ENCODE measurements around the gene TOMM70. TPM values are rescaled to one million over a fixed set of nuclear protein-coding genes. Genes with fewer than 3 reads are reported as not detected.
"Not testable (repeated sequence)": the region's sequence is repeated elsewhere in the genome, so short reads cannot be mapped to it uniquely, and the experiment has no call there.

Gene TOMM70
- polyA plus RNA-seq, 1 donor from 2014 or later = 110 TPM

DNA sequence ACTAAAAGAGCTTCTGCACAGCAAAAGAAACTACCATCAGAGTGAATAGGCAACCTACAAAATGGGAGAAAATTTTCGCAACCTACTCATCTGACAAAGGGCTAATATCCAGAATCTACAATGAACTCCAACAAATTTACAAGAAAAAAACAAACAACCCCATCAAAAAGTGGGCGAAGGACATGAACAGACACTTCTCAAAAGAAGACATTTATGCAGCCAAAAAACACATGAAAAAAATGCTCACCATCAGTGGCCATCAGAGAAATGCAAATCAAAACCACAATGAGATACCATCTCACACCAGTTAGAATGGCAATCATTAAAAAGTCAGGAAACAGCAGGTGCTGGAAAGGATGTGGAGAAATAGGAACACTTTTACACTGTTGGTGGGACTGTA is 49.1 kb downstream of the TOMM70 start:
- not testable (repeated sequence) for H3F3A ChIP-seq (ENCODE audit: insufficient read depth, low read length, poor library complexity, severe bottlenecking); H3K4me2 ChIP-seq (ENCODE audit: low read length); H3K9me2 ChIP-seq (ENCODE audit: insufficient read depth, low read length); H3K9me3 ChIP-seq (ENCODE audit: low read length); H3K36me3 ChIP-seq (ENCODE audit: insufficient read depth, low read length); H3K27ac ChIP-seq (ENCODE audit: low read length); H3K27me3 ChIP-seq (ENCODE audit: insufficient read depth, low read depth, low read length); H2AFZ ChIP-seq (ENCODE audit: low read depth, low read length); H4K20me1 ChIP-seq (ENCODE audit: insufficient read depth); H3K9ac ChIP-seq (ENCODE audit: low read length); H3K4me3 ChIP-seq (ENCODE audit: low read length); H3K79me2 ChIP-seq (replicated peaks; ENCODE audit: insufficient read depth, low read length)

DNA sequence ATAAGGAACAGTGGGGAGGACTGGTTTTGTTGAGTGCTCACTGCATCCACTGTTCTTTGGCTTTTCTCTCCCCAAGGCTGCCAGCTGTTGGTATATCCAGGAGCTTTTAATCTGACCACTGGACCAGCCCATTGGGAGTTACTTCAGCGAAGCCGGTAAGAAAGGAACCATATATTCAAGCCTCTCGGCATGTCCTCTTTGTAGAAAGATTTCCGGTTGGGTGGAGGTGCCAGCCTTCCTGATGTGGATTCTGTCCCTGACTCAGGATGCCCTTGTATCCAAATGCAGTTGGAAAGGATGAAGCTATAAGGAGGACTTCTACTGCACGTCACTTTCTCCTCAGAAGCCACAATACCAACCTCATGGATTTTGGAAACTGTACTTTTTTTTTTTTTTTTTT is 52.2 kb downstream of the TOMM70 start:
- H3K9me2 ChIP-seq (ENCODE audit: insufficient read depth, low read length) = no peaks in the 10 kb centered on the region
- no peak for TF ChIP-seq SMC3 (conservative IDR thresholded peaks at IDR 0.05; ENCODE audit: poor library complexity)
- TF ChIP-seq, protein P1, sequence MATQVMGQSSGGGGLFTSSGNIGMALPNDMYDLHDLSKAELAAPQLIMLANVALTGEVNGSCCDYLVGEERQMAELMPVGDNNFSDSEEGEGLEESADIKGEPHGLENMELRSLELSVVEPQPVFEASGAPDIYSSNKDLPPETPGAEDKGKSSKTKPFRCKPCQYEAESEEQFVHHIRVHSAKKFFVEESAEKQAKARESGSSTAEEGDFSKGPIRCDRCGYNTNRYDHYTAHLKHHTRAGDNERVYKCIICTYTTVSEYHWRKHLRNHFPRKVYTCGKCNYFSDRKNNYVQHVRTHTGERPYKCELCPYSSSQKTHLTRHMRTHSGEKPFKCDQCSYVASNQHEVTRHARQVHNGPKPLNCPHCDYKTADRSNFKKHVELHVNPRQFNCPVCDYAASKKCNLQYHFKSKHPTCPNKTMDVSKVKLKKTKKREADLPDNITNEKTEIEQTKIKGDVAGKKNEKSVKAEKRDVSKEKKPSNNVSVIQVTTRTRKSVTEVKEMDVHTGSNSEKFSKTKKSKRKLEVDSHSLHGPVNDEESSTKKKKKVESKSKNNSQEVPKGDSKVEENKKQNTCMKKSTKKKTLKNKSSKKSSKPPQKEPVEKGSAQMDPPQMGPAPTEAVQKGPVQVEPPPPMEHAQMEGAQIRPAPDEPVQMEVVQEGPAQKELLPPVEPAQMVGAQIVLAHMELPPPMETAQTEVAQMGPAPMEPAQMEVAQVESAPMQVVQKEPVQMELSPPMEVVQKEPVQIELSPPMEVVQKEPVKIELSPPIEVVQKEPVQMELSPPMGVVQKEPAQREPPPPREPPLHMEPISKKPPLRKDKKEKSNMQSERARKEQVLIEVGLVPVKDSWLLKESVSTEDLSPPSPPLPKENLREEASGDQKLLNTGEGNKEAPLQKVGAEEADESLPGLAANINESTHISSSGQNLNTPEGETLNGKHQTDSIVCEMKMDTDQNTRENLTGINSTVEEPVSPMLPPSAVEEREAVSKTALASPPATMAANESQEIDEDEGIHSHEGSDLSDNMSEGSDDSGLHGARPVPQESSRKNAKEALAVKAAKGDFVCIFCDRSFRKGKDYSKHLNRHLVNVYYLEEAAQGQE (IDR thresholded peaks at IDR 0.05; ENCODE audit: borderline replicate concordance) = no peak
- TF ChIP-seq EP300 (conservative IDR thresholded peaks at IDR 0.05; ENCODE audit: poor library complexity, severe bottlenecking) = no peak
- TF ChIP-seq POLR2AphosphoS5 (IDR thresholded peaks at IDR 0.05) = no peak
- no peak for TF ChIP-seq MXI1 (conservative IDR thresholded peaks at IDR 0.05; ENCODE audit: poor library complexity, severe bottlenecking)
- TF ChIP-seq TAF1 (IDR thresholded peaks at IDR 0.05; ENCODE audit: low read depth) = no peak
- TF ChIP-seq, protein P2, sequence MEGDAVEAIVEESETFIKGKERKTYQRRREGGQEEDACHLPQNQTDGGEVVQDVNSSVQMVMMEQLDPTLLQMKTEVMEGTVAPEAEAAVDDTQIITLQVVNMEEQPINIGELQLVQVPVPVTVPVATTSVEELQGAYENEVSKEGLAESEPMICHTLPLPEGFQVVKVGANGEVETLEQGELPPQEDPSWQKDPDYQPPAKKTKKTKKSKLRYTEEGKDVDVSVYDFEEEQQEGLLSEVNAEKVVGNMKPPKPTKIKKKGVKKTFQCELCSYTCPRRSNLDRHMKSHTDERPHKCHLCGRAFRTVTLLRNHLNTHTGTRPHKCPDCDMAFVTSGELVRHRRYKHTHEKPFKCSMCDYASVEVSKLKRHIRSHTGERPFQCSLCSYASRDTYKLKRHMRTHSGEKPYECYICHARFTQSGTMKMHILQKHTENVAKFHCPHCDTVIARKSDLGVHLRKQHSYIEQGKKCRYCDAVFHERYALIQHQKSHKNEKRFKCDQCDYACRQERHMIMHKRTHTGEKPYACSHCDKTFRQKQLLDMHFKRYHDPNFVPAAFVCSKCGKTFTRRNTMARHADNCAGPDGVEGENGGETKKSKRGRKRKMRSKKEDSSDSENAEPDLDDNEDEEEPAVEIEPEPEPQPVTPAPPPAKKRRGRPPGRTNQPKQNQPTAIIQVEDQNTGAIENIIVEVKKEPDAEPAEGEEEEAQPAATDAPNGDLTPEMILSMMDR (IDR thresholded peaks at IDR 0.05; ENCODE audit: poor library complexity, severe bottlenecking) = no peak
- TF ChIP-seq RAD21 (conservative IDR thresholded peaks at IDR 0.05) = no peak
- no peak for TF ChIP-seq EZH2 (IDR thresholded peaks at IDR 0.05; ENCODE audit: borderline replicate concordance, insufficient read depth, low read length, poor library complexity, severe bottlenecking)
- no peaks in the 10 kb centered on the region for H3K36me3 ChIP-seq (ENCODE audit: insufficient read depth, low read length)
- no peak overlapping the region for H3K4me3 ChIP-seq (ENCODE audit: low read length)
- H3K9me3 ChIP-seq (ENCODE audit: low read length) = no peaks in the 10 kb centered on the region
- no peak overlapping the region for H3K4me2 ChIP-seq (ENCODE audit: low read length)
- no peak overlapping the region for H2AFZ ChIP-seq (ENCODE audit: low read depth, low read length)
- no peaks in the 10 kb centered on the region for H3K27me3 ChIP-seq (ENCODE audit: insufficient read depth, low read depth, low read length)
- no peaks in the 10 kb centered on the region for H3F3A ChIP-seq (ENCODE audit: insufficient read depth, low read length, poor library complexity, severe bottlenecking)
- no peaks in the 10 kb centered on the region for H3K79me2 ChIP-seq (replicated peaks; ENCODE audit: insufficient read depth, low read length)
- no peak overlapping the region for H3K27ac ChIP-seq (ENCODE audit: low read length)
- no peaks in the 10 kb centered on the region for H4K20me1 ChIP-seq (ENCODE audit: insufficient read depth)
- H3K9ac ChIP-seq (ENCODE audit: low read length) = no peak overlapping the region

DNA sequence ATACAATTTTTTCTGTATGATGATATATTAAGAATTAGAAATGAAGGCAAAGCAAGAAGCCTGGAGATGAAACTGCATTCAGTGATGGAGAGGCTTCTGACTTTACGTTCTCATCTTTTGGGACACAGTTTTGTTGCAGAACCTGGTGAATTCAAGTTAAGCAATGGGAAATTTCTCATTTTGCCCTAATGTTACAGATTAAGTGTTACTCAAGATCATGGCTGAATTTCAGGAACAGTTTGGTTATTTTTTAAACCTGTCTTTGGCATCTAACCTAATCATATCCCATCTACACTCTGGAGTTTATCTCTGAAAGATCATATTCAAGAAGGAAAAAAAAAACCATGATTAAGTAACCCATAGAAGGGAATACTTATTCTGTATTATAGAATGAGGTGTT is 60.4 kb downstream of the TOMM70 start:
- Histone ChIP-seq H3K27me3 (ENCODE audit: insufficient read depth, low read depth, low read length) (no peaks in the 10 kb centered on the region), H3K9ac (ENCODE audit: low read length) (no peak overlapping the region), H3K9me3 (ENCODE audit: low read length) (no peaks in the 10 kb centered on the region), H3K4me3 (ENCODE audit: low read length) (no peak overlapping the region), H3F3A (ENCODE audit: insufficient read depth, low read length, poor library complexity, severe bottlenecking) (no peaks in the 10 kb centered on the region), H2AFZ (ENCODE audit: low read depth, low read length) (no peak overlapping the region), H3K4me2 (ENCODE audit: low read length) (no peak overlapping the region), H3K9me2 (ENCODE audit: insufficient read depth, low read length) (no peaks in the 10 kb centered on the region), H3K27ac (ENCODE audit: low read length) (no peak overlapping the region), H4K20me1 (ENCODE audit: insufficient read depth) (no peaks in the 10 kb centered on the region), H3K36me3 (ENCODE audit: insufficient read depth, low read length) (no peaks in the 10 kb centered on the region), H3K79me2 (replicated peaks; ENCODE audit: insufficient read depth, low read length) (no peaks in the 10 kb centered on the region)
- TF ChIP-seq EP300 (conservative IDR thresholded peaks at IDR 0.05; ENCODE audit: poor library complexity, severe bottlenecking) (no peak), SMC3 (conservative IDR thresholded peaks at IDR 0.05; ENCODE audit: poor library complexity) (no peak), POLR2AphosphoS5 (IDR thresholded peaks at IDR 0.05) (no peak), MXI1 (conservative IDR thresholded peaks at IDR 0.05; ENCODE audit: poor library complexity, severe bottlenecking) (no peak), RAD21 (conservative IDR thresholded peaks at IDR 0.05) (no peak), EZH2 (IDR thresholded peaks at IDR 0.05; ENCODE audit: borderline replicate concordance, insufficient read depth, low read length, poor library complexity, severe bottlenecking) (no peak), TAF1 (IDR thresholded peaks at IDR 0.05; ENCODE audit: low read depth) (no peak)
- TF ChIP-seq, protein P2 (IDR thresholded peaks at IDR 0.05; ENCODE audit: poor library complexity, severe bottlenecking) = no peak
- TF ChIP-seq, protein P1 (IDR thresholded peaks at IDR 0.05; ENCODE audit: borderline replicate concordance) = no peak
